WERI-Rb-1 (cell line): ENCODE results near the gene ARHGAP25.

ENCODE experiments used
- DNase-seq: peaks from one replicate; pipeline ENCODE4 v3.0.0-alpha.2; 2020
- H3K27ac ChIP-seq: fragments of 250-450 bp; sonication (Bioruptor Pico); 2 replicates; pipeline ENCODE4 v1.5.1; 2020; ENCODE audit warnings: mild to moderate bottlenecking, moderate library complexity
- H3K27me3 ChIP-seq: fragments of 250-450 bp; sonication (Bioruptor Pico); 2 replicates; pipeline ENCODE4 v1.5.1; 2021; ENCODE audit warnings: mild to moderate bottlenecking, low read depth, moderate library complexity; ENCODE audit not compliant: insufficient read depth, severe bottlenecking
- H3K36me3 ChIP-seq: fragments of 250-450 bp; sonication (Bioruptor Pico); 2 replicates; pipeline ENCODE4 v1.5.1; 2020; ENCODE audit warnings: mild to moderate bottlenecking, moderate library complexity
- H3K4me3 ChIP-seq: 2 replicates; pipeline ENCODE4 v1.5.1; 2011; ENCODE audit warnings: low read depth, mild to moderate bottlenecking, control low read depth, low read length
- H3K9me3 ChIP-seq: fragments of 250-450 bp; sonication (Bioruptor Pico); 2 replicates; pipeline ENCODE4 v1.5.1; 2021; ENCODE audit warnings: mild to moderate bottlenecking, moderate library complexity; ENCODE audit not compliant: severe bottlenecking
- CTCF ChIP-seq: IDR thresholded peaks from 2 replicates; pipeline ENCODE4 v1.5.1; 2011; ENCODE audit warnings: low read depth, mild to moderate bottlenecking, control low read depth, inconsistent platforms, low read length

ARHGAP25 gene

GRCh38 chr2:68870215-68870614, 135.6 kb downstream of the ARHGAP25 start:
- no peak for DNase-seq
- peaks cover 74% of the 10 kb centered on the region for H3K27me3 ChIP-seq
- TF ChIP-seq CTCF, result no peak
- no peaks in the 10 kb centered on the region for H3K9me3 ChIP-seq
- H3K36me3 ChIP-seq, result no peaks in the 10 kb centered on the region
- H3K27ac ChIP-seq, result no peak overlapping the region
- no peak overlapping the region for H3K4me3 ChIP-seq

GRCh38 chr2:68871159-68871764, 136.7 kb downstream of the ARHGAP25 start, which contains the start of gene BMP10:
Gene BMP10, minus strand, starts transcription at chr2:68871397. Its CDS starts 39 bp downstream, at chr2:68871358.
- TF ChIP-seq CTCF, result no peak
- DNase-seq, result no peak

More at GRCh38 chr2:68871159-68871764, 136.7 kb downstream of the ARHGAP25 start, which contains the start of gene BMP10:
- H3K36me3 ChIP-seq, result no peaks in the 10 kb centered on the region
- no peaks in the 10 kb centered on the region for H3K9me3 ChIP-seq
- no peak within 1 kb of the TSS for H3K4me3 ChIP-seq
- H3K27ac ChIP-seq, result no peak within 1 kb of the TSS
- H3K27me3 ChIP-seq, result peaks cover 64% of the 10 kb centered on the region
